Natural killer cell (primary cell): Measurements from ENCODE around the gene HAUS3. TPM values are rescaled to one million over a fixed set of nuclear protein-coding genes. Genes with fewer than 3 reads are reported as not detected.

ENCODE experiments used
- ATAC-seq, 3 donors: fragments of 150-1000 bp in 2 of 3; fragments of 200-7000 bp in 1 of 3; cut with Tn5 transposase; 1 replicate in 1 of 3; 2 replicates in 2 of 3; pipeline ENCODE4 v1.10.0; 2021; ENCODE audit warnings: mild to moderate bottlenecking in 2 of 3, moderate library complexity in 2 of 3
- DNase-seq, 2 donors: peaks; one replicate each; pipeline versions ENCODE4 v3.0.0 to v3.0.0-alpha.2; 2013 to 2021; ENCODE audit warnings: mixed read lengths in 1 of 2
- H3K27ac ChIP-seq: one replicate; pipeline ENCODE4 v1.5.1; 2013; ENCODE audit warnings: mild to moderate bottlenecking, low read length
- H3K27me3 ChIP-seq: one replicate; pipeline ENCODE4 v1.6.1; 2013; ENCODE audit warnings: low read length; ENCODE audit not compliant: control insufficient read depth, insufficient read depth
- H3K36me3 ChIP-seq: one replicate; pipeline ENCODE4 v1.6.1; 2013; ENCODE audit warnings: low read length; ENCODE audit not compliant: control insufficient read depth, insufficient read depth
- H3K4me1 ChIP-seq: one replicate; pipeline ENCODE4 v1.6.1; 2013; ENCODE audit warnings: low read length; ENCODE audit not compliant: control insufficient read depth, insufficient read depth
- H3K4me3 ChIP-seq: one replicate; pipeline ENCODE4 v1.5.1; 2013; ENCODE audit warnings: low read length
- H3K9me3 ChIP-seq: one replicate; pipeline ENCODE4 v1.6.1; 2013; ENCODE audit warnings: low read length; ENCODE audit not compliant: control insufficient read depth, insufficient read depth
- H3K27ac Mint-ChIP-seq, 2 donors: one replicate each; pipeline ENCODE4 v1.8.0; 2022; ENCODE audit warnings: mild to moderate bottlenecking in 2 of 2, mixed read lengths in 2 of 2, moderate library complexity in 1 of 2
- H3K27me3 Mint-ChIP-seq, 2 donors: one replicate each; pipeline ENCODE4 v1.8.0; 2022; ENCODE audit warnings: low read depth in 2 of 2, mixed read lengths in 2 of 2
- H3K36me3 Mint-ChIP-seq: one replicate; pipeline ENCODE4 v1.8.0; 2022; ENCODE audit warnings: mixed read lengths
- H3K4me1 Mint-ChIP-seq, 2 donors: one replicate each; pipeline ENCODE4 v1.8.0; 2022; ENCODE audit warnings: mixed read lengths in 2 of 2
- H3K4me3 Mint-ChIP-seq: one replicate; pipeline ENCODE4 v1.8.0; 2022; ENCODE audit warnings: mild to moderate bottlenecking, moderate library complexity, mixed read lengths
- H3K9me3 Mint-ChIP-seq, 2 donors: one replicate each; pipeline ENCODE4 v1.8.0; 2022; ENCODE audit warnings: mixed read lengths in 2 of 2
- CTCF ChIP-seq: fragments of 200-600 bp; IDR thresholded peaks from one replicate; pipeline ENCODE4 v1.8.0; 2022; ENCODE audit warnings: antibody characterized with exemption
- WGBS: methylation state at CpG from one replicate; pipeline ENCODE4 v1.1.7; 2013; ENCODE audit warnings: missing lambda C conversion rate; ENCODE audit not compliant: insufficient coverage; 5-methylcytosine and 5-hydroxymethylcytosine counted together
- intact Hi-C: fragments of 100-400 bp; cut with micrococcal nuclease; formaldehyde crosslinking; loops from one replicate; pipeline ENCODE4 v1.14.2; 2022
- total RNA-seq, 4 donors: library from RNA; stranded (reverse); fragments of 120-200 nt in 1 of 4; gene quantifications; one replicate each; pipeline versions ENCODE4 v1.2.3 to v1.2.4, GENCODE V29; 2013 to 2022

HAUS3 gene
- total RNA-seq, 3 donors from 2014 or later (not counting 1 experiment from before 2014, with no cell fraction given), result 38.0 to 50.3 (median 49.4) TPM

GRCh38 chr4:2286904-2287593 lies 45.1 kb upstream of the HAUS3 start:
- WGBS, result 88% methylated on average over 19 of the region's 19 CpGs
- TF ChIP-seq CTCF, result no peak
- Histone ChIP-seq H3K36me3 (no peaks in the 10 kb centered on the region), H3K9me3 (no peaks in the 10 kb centered on the region), H3K27ac (no peak overlapping the region), H3K4me1 (peaks cover 48% of the 10 kb centered on the region), H3K27me3 (no peaks in the 10 kb centered on the region), H3K4me3 (no peak overlapping the region)
- Mint-ChIP-seq H3K4me3 (no peak overlapping the region), H3K4me1 (peaks cover 21 to 41% of the 10 kb centered on the region in 2 donors), H3K36me3 (no peaks in the 10 kb centered on the region), H3K27ac (peak overlapping the region in 1 of 2 donors; percentile 58), H3K27me3 (no peaks in the 10 kb centered on the region), H3K9me3 (no peaks in the 10 kb centered on the region)
- DNase-seq, result no peak
- intact Hi-C loops, result no loop called here
- ATAC-seq, result no peak

- Mint-ChIP-seq H3K27ac (peak overlapping the region; percentile 95 to 97), H3K4me3 (no peak overlapping the region), H3K27me3 (no peaks in the 10 kb centered on the region), H3K4me1 (peaks cover 30 to 45% of the 10 kb centered on the region in 2 donors), H3K9me3 (no peaks in the 10 kb centered on the region), H3K36me3 (no peaks in the 10 kb centered on the region)
- Histone ChIP-seq H3K27me3 (no peaks in the 10 kb centered on the region), H3K9me3 (no peaks in the 10 kb centered on the region), H3K36me3 (no peaks in the 10 kb centered on the region), H3K4me3 (no peak overlapping the region), H3K27ac (no peak overlapping the region), H3K4me1 (peaks cover 48% of the 10 kb centered on the region)
- DNase-seq (no peak), ATAC-seq (no peak)
- 95% methylated on average over 27 of the region's 27 CpGs for WGBS
- no peak for TF ChIP-seq CTCF
- intact Hi-C loops, result no loop called here
These were observed 43.9 kb upstream of the HAUS3 start for GRCh38 chr4:2285613-2286381.

- no peaks in the 10 kb centered on the region for H3K27me3 Mint-ChIP-seq
- peak overlapping the region; percentile 95 to 97 for H3K27ac Mint-ChIP-seq
- no peak for ATAC-seq
- 65% methylated on average over 15 of the region's 15 CpGs for WGBS
- Histone ChIP-seq H3K9me3 (no peaks in the 10 kb centered on the region), H3K4me1 (peaks cover 45% of the 10 kb centered on the region), H3K27me3 (no peaks in the 10 kb centered on the region), H3K4me3 (no peak overlapping the region), H3K36me3 (no peaks in the 10 kb centered on the region), H3K27ac (no peak overlapping the region)
- no peak for TF ChIP-seq CTCF
- no peaks in the 10 kb centered on the region for H3K36me3 Mint-ChIP-seq
- no peaks in the 10 kb centered on the region for H3K9me3 Mint-ChIP-seq
- intact Hi-C loops, result loop anchor here (5.0 kb wide), 2 partner anchors 43 to 182 kb away; partner anchors contain the start of genes HAUS3, POLN and RNF4
- peak in 1 of 2 donors; percentile 51 for DNase-seq
- peaks cover 31 to 44% of the 10 kb centered on the region in 2 donors for H3K4me1 Mint-ChIP-seq
- H3K4me3 Mint-ChIP-seq, result no peak overlapping the region
These were observed 43.2 kb upstream of the HAUS3 start for GRCh38 chr4:2284934-2285612.
